Stimulated activated naive CD8-positive, alpha-beta T cell treated with anti-CD3 and anti-CD28 coated beads, Interleukin-15, amount 100 ng/mL, for 72 hours (primary cell): ENCODE measurements around the gene RSKR.
"Not testable (repeated sequence)": the region's sequence is repeated elsewhere in the genome, so short reads cannot be mapped to it uniquely, and the experiment has no call there.

Experiments
- ATAC-seq: fragments of 150-1000 bp; cut with Tn5 transposase; 2 replicates; pipeline ENCODE4 v1.10.0; 2021; ENCODE audit warnings: mild to moderate bottlenecking, moderate library complexity
- DNase-seq, 2 donors: peaks; one replicate each; pipeline ENCODE4 v3.0.0; 2021 to 2022
- H3K27ac Mint-ChIP-seq, 2 donors: one replicate each; pipeline ENCODE4 v1.8.0; 2022; ENCODE audit warnings: mild to moderate bottlenecking in 2 of 2, mixed read lengths in 2 of 2, moderate library complexity in 2 of 2
- H3K27me3 Mint-ChIP-seq: one replicate; pipeline ENCODE4 v1.8.0; 2022; ENCODE audit warnings: mixed read lengths
- H3K4me1 Mint-ChIP-seq: one replicate; pipeline ENCODE4 v1.8.0; 2022; ENCODE audit warnings: mild to moderate bottlenecking, mixed read lengths
- H3K4me3 Mint-ChIP-seq, 2 donors: one replicate each; pipeline ENCODE4 v1.8.0; 2022; ENCODE audit warnings: mild to moderate bottlenecking in 2 of 2, mixed read lengths in 2 of 2, moderate library complexity in 1 of 2
- H3K9me3 Mint-ChIP-seq, 2 donors: one replicate each; pipeline ENCODE4 v1.8.0; 2022; ENCODE audit warnings: mixed read lengths in 2 of 2

RSKR gene

GRCh38 chr17:28604031-28604430, 10.0 kb downstream of the RSKR start:
- H3K9me3 Mint-ChIP-seq, ATAC-seq, H3K27ac Mint-ChIP-seq, DNase-seq, H3K4me3 Mint-ChIP-seq, H3K27me3 Mint-ChIP-seq: not testable (repeated sequence)
- H3K4me1 Mint-ChIP-seq = peaks cover 11% of the 10 kb centered on the region

- H3K9me3 Mint-ChIP-seq = no peaks in the 10 kb centered on the region
- H3K4me3 Mint-ChIP-seq = peak overlapping the region; percentile 95 to 99
- peaks cover 24% of the 10 kb centered on the region for H3K4me1 Mint-ChIP-seq
- H3K27ac Mint-ChIP-seq = peak overlapping the region; percentile 98
- DNase-seq = peak; percentile 73 to 77
- peak; percentile 85 for ATAC-seq
- no peaks in the 10 kb centered on the region for H3K27me3 Mint-ChIP-seq
Measured at GRCh38 chr17:28599311-28600184, 14.4 kb downstream of the RSKR start.

- no peaks in the 10 kb centered on the region for H3K27me3 Mint-ChIP-seq
- H3K9me3 Mint-ChIP-seq = no peaks in the 10 kb centered on the region
- H3K4me1 Mint-ChIP-seq = peaks cover 24% of the 10 kb centered on the region
- DNase-seq = peak; percentile 97 to 98
- peak; percentile 95 for ATAC-seq
- peak within 1 kb of the TSS; percentile 95 to 99 for H3K4me3 Mint-ChIP-seq
- peak within 1 kb of the TSS; percentile 98 for H3K27ac Mint-ChIP-seq
Measured at GRCh38 chr17:28598799-28599310, 15.1 kb downstream of the RSKR start, which contains the start of gene SPAG5. Gene SPAG5 (minus strand): TSS chr17:28599025. CDS start chr17:28598946, 79 bp downstream.

- Mint-ChIP-seq H3K27ac (peak overlapping the region; percentile 98), H3K4me1 (peaks cover 24% of the 10 kb centered on the region), H3K9me3 (no peaks in the 10 kb centered on the region), H3K27me3 (no peaks in the 10 kb centered on the region), H3K4me3 (peak overlapping the region; percentile 95 to 99)
- no peak for DNase-seq
- peak; percentile 2 for ATAC-seq
Measured at GRCh38 chr17:28598389-28598788, 15.6 kb downstream of the RSKR start.

- H3K9me3 Mint-ChIP-seq = no peaks in the 10 kb centered on the region
- H3K4me1 Mint-ChIP-seq = peaks cover 24% of the 10 kb centered on the region
- H3K4me3 Mint-ChIP-seq = peak overlapping the region; percentile 95 to 99
- no peak for DNase-seq
- peak overlapping the region; percentile 98 for H3K27ac Mint-ChIP-seq
- no peak for ATAC-seq
- H3K27me3 Mint-ChIP-seq = no peaks in the 10 kb centered on the region
Measured at GRCh38 chr17:28597606-28598383, 16.2 kb downstream of the RSKR start.

- Mint-ChIP-seq H3K27me3 (no peaks in the 10 kb centered on the region), H3K4me1 (peaks cover 2% of the 10 kb centered on the region), H3K27ac (no peak overlapping the region), H3K9me3 (no peaks in the 10 kb centered on the region), H3K4me3 (no peak overlapping the region)
- ATAC-seq (no peak), DNase-seq (no peak)
Measured at GRCh38 chr17:28592260-28592659, 21.7 kb downstream of the RSKR start.

- no peak overlapping the region for H3K4me3 Mint-ChIP-seq
- H3K4me1 Mint-ChIP-seq = no peaks in the 10 kb centered on the region
- no peaks in the 10 kb centered on the region for H3K27me3 Mint-ChIP-seq
- DNase-seq = no peak
- ATAC-seq = no peak
- H3K27ac Mint-ChIP-seq = no peak overlapping the region
- no peaks in the 10 kb centered on the region for H3K9me3 Mint-ChIP-seq
Measured at GRCh38 chr17:28585851-28586250, 28.1 kb downstream of the RSKR start.

- DNase-seq (no peak), ATAC-seq (no peak)
- Mint-ChIP-seq H3K27me3 (no peaks in the 10 kb centered on the region), H3K9me3 (no peaks in the 10 kb centered on the region), H3K4me3 (no peak overlapping the region), H3K27ac (no peak overlapping the region), H3K4me1 (no peaks in the 10 kb centered on the region)
Measured at GRCh38 chr17:28584434-28584833, 29.6 kb downstream of the RSKR start.

GRCh38 chr17:28582513-28582912, 31.5 kb downstream of the RSKR start:
- DNase-seq (no peak), ATAC-seq (no peak)
- Mint-ChIP-seq H3K9me3 (no peaks in the 10 kb centered on the region), H3K4me1 (no peaks in the 10 kb centered on the region), H3K27ac (no peak overlapping the region), H3K4me3 (no peak overlapping the region), H3K27me3 (no peaks in the 10 kb centered on the region)

GRCh38 chr17:28580959-28581358, 33.0 kb downstream of the RSKR start:
- Mint-ChIP-seq H3K4me3 (no peak overlapping the region), H3K4me1 (peaks cover 13% of the 10 kb centered on the region), H3K9me3 (no peaks in the 10 kb centered on the region), H3K27ac (no peak overlapping the region), H3K27me3 (no peaks in the 10 kb centered on the region)
- no peak for ATAC-seq
- no peak for DNase-seq

- no peak for DNase-seq
- H3K4me3 Mint-ChIP-seq = no peak overlapping the region
- H3K9me3 Mint-ChIP-seq = no peaks in the 10 kb centered on the region
- no peak overlapping the region for H3K27ac Mint-ChIP-seq
- H3K27me3 Mint-ChIP-seq = no peaks in the 10 kb centered on the region
- peaks cover 27% of the 10 kb centered on the region for H3K4me1 Mint-ChIP-seq
- ATAC-seq = no peak
Measured at GRCh38 chr17:28579526-28579925, 34.5 kb downstream of the RSKR start.

- ATAC-seq (no peak), DNase-seq (no peak)
- Mint-ChIP-seq H3K27me3 (no peaks in the 10 kb centered on the region), H3K4me3 (no peak overlapping the region), H3K4me1 (peaks cover 37% of the 10 kb centered on the region), H3K27ac (peak overlapping the region in 1 of 2 donors; percentile 4), H3K9me3 (no peaks in the 10 kb centered on the region)
Measured at GRCh38 chr17:28578246-28579195, 35.5 kb downstream of the RSKR start.

GRCh38 chr17:28577466-28577824, 36.5 kb downstream of the RSKR start:
- Mint-ChIP-seq H3K4me1 (peaks cover 45% of the 10 kb centered on the region), H3K27ac (no peak overlapping the region), H3K9me3 (no peaks in the 10 kb centered on the region), H3K27me3 (no peaks in the 10 kb centered on the region), H3K4me3 (no peak overlapping the region)
- DNase-seq (no peak), ATAC-seq (no peak)

- peaks cover 50% of the 10 kb centered on the region for H3K4me1 Mint-ChIP-seq
- ATAC-seq (peak; percentile 95), DNase-seq (peak; percentile 96 to 97)
- H3K27me3 Mint-ChIP-seq = no peaks in the 10 kb centered on the region
- H3K4me3 Mint-ChIP-seq = peak within 1 kb of the TSS; percentile 79 to 89
- H3K27ac Mint-ChIP-seq = peak within 1 kb of the TSS; percentile 60 to 83
- no peaks in the 10 kb centered on the region for H3K9me3 Mint-ChIP-seq
Measured at GRCh38 chr17:28576758-28577465, 37.1 kb downstream of the RSKR start, which contains the start of gene ALDOC. Gene ALDOC (minus strand): TSS chr17:28576895. CDS start chr17:28575532, 1,363 bp downstream.
